Ammon's horn (tissue), 1 donor: ENCODE data around the gene COX7C.

ENCODE experiments used
- DNase-seq: peaks from one replicate; pipeline ENCODE4 v3.0.0-alpha.2; 2016; ENCODE audit warnings: low spot score

Gene COX7C

DNA sequence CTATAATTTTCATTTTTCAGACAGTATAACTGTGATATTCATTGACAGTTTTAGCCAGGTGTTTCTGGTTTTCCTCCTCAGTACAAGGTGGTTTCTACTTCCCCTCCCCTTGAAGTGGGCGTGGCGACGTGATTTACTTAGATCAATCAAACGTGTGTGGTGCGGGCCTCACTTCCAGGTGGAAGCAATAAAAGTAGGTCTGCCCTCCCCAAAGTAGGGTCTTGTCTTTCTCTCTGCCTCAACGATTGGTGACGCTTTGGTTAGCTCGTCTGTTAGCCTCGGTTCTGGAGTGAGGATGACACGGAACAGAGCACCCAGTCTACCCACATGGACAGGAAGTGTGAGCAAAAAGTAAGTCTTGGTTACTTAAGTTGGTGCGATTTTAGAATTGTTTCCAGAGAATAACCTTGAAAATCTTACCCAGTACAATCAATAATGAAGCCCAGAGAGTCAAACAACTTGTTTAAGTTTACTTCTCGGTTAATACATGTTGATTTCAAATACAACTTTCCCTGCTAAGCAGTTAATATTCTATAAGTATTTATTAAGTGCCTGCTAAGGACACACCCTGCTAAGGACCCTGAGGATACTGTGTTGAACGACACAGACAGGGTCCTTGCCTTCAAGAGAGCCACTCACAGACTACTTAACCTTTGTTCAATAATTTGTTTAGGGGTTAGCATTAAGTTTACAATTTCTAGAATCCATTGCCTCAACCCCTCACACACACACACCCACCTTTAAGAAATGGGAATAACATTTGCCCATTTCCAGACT lies 48.4 kb downstream of the COX7C start:
- no peak for DNase-seq

GRCh38 chr5:86666981-86667380 lies 49.2 kb downstream of the COX7C start:
- DNase-seq, result no peak
